Measurements from ENCODE around the gene CALR3.
"Not testable (repeated sequence)": the region's sequence is repeated elsewhere in the genome, so short reads cannot be mapped to it uniquely, and the experiment has no call there.

CALR3 gene

DNA sequence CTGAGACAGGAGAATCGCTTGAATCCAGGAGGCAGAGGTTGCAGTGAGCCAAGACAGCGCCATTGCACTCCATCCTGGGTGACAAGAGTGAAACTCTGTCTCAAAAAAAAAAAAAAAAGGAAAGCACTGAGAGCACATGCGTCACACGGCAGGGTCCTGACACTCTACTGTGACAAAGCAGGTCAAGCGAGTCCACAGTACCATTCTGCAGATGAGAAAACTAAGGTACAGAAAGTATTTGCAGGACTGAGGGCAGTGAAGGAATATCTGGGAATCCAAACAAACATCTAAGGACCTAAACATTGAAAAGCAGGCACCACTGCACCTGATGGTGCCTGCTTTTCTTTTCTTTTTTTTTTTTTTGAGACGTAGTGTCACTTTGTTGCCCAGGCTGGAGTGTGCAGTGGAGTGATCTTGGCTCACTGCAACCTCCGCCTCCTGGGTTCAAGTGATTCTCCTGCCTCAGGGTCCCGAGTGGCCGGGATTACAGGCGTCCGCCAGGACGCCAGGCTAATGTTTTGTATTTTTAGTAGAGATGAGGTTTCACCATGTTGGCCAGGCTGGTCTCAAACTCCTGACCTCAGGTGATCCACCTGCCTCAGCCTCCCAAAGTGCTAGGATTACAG, 29.1 kb downstream of the CALR3 start:
- not testable (repeated sequence) for H3K36me3 ChIP-seq (ENCODE audit: control insufficient read depth, insufficient read depth, low read length); H3K4me3 ChIP-seq (ENCODE audit: insufficient read depth, low read depth, low read length); H3K27me3 ChIP-seq (ENCODE audit: control insufficient read depth, insufficient read depth, low read length, poor library complexity, severe bottlenecking); H3K27ac ChIP-seq (ENCODE audit: insufficient read depth, low read depth, low read length, poor library complexity, severe bottlenecking); H3K9me3 ChIP-seq (ENCODE audit: control insufficient read depth, low read length)
- WGBS, 2 experiments: 89 to 93% methylated on average over 12 of the region's 12 CpGs
- H3K4me1 ChIP-seq (ENCODE audit: control insufficient read depth, insufficient read depth, low read length): peaks cover 15% of the 10 kb centered on the region

DNA sequence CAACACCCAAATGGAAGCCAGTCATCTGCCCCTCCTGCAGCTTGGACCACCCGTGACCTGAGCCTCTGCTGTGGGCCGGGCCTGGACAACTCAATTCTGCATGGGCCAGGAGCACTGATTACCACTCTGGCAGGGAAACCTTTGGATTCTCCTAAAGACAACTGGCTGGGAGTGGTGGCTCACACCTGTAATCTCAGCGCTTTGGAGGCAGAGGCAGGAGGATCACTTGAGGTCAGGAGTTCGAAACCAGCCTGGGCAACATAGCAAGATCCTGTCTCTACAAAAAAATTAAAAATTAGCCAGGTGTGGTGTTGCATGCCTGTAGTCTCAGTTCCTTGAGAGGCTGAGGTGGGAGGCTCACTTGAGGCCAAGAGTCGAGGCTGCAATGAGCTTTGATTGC, 30.7 kb downstream of the CALR3 start:
- 90 to 95% methylated on average over 5 of the region's 5 CpGs for WGBS, 2 experiments
- Histone ChIP-seq H3K9me3 (ENCODE audit: control insufficient read depth, low read length) (no peaks in the 10 kb centered on the region), H3K4me3 (ENCODE audit: insufficient read depth, low read depth, low read length) (no peak overlapping the region), H3K4me1 (ENCODE audit: control insufficient read depth, insufficient read depth, low read length) (peaks cover 6% of the 10 kb centered on the region), H3K27me3 (ENCODE audit: control insufficient read depth, insufficient read depth, low read length, poor library complexity, severe bottlenecking) (no peaks in the 10 kb centered on the region), H3K36me3 (ENCODE audit: control insufficient read depth, insufficient read depth, low read length) (no peaks in the 10 kb centered on the region), H3K27ac (ENCODE audit: insufficient read depth, low read depth, low read length, poor library complexity, severe bottlenecking) (no peak overlapping the region)

DNA sequence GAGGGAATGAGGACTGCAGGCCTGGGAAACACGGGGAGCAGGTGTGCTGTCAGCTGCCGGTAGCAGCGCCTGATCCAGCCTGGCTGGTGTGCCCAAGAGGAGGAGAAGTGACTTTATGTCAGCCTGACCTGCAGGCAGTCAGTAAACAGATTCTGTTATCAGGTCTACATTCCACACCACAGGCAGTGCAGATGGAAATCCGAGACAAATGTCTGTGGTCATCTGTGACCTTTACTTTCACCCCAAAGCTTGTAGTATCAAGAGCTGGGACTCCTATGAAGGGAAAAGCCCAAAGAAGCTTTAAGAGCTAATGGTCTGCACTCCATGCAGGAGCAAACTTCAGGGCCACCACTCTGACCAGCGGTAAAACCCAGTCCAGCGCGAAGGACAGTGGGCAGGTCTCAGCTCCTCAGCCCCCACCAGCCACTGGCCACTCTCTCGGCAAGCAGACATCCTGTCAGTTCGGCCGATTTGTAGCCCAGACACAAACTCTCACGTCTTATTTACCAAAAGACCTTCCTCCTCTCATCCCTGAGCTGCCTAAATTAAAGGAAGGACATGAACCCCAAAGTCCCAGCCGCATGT, 31.9 kb downstream of the CALR3 start:
- Histone ChIP-seq H3K9me3 (ENCODE audit: control insufficient read depth, low read length) (no peaks in the 10 kb centered on the region), H3K27me3 (ENCODE audit: control insufficient read depth, insufficient read depth, low read length, poor library complexity, severe bottlenecking) (no peaks in the 10 kb centered on the region), H3K4me3 (ENCODE audit: insufficient read depth, low read depth, low read length) (no peak overlapping the region), H3K4me1 (ENCODE audit: control insufficient read depth, insufficient read depth, low read length) (peaks cover under 1% of the 10 kb centered on the region), H3K36me3 (ENCODE audit: control insufficient read depth, insufficient read depth, low read length) (no peaks in the 10 kb centered on the region), H3K27ac (ENCODE audit: insufficient read depth, low read depth, low read length, poor library complexity, severe bottlenecking) (no peak overlapping the region)
- WGBS, 2 experiments: 89 to 91% methylated on average over 12 of the region's 12 CpGs

DNA sequence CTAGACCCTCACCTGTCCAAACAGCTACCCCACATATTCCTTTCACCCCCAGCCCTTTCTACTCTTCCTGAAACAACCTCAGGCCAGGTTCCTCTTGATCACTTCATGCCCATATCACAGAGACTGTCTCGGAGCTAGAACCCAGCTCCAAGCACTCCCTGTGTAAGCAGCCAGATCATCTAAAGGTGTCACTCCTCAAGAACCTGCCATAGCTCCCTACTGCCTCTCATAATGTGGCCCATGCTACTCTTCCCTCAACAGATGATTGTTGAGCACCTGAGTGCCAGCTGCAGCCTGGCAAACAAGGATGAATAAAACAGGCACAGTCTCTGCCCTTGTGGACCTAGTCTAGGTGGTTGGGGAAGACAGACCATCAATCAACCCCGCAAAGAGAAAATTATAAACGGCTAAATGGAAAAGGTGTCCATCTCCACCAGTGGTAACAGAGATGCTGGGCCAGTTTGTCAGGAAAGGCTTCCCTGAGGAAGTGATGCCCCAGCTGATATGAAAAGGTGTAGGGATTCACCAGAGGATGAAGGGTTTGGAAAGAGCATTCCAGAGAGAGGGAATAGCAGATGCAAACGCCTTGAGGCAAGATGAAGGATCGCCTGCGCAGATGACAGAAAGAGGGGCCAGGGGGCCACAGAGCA, 32.5 kb downstream of the CALR3 start:
- Histone ChIP-seq H3K9me3 (ENCODE audit: control insufficient read depth, low read length) (no peaks in the 10 kb centered on the region), H3K4me3 (ENCODE audit: insufficient read depth, low read depth, low read length) (no peak overlapping the region), H3K4me1 (ENCODE audit: control insufficient read depth, insufficient read depth, low read length) (peaks cover 5% of the 10 kb centered on the region), H3K27ac (ENCODE audit: insufficient read depth, low read depth, low read length, poor library complexity, severe bottlenecking) (no peak overlapping the region), H3K27me3 (ENCODE audit: control insufficient read depth, insufficient read depth, low read length, poor library complexity, severe bottlenecking) (no peaks in the 10 kb centered on the region), H3K36me3 (ENCODE audit: control insufficient read depth, insufficient read depth, low read length) (no peaks in the 10 kb centered on the region)
- WGBS, 2 experiments: 94 to 97% methylated on average over 6 of the region's 6 CpGs

DNA sequence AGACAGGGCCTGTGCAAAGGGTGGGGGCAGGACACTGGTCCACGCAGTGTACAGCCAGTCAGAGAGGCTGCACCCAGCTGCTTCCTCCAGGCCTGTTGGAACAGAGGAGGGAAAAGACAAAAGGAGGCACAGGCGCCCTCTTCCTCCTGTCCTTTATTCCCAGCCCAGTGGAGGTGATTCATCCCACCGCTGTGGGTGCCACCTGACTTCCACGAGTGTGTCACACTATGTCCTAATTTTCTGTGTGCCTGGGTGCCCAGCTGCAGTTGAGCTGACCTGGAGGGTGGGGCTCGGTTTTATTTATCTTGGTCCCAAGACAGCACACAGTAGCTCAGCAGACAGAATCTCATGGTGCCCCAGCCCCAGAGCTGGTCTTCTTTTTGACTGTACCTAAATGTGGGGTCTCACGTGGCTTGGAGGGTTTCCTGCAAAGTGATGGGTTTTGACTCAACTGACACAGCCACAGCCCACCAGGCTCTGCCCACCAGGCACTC, 33.2 kb downstream of the CALR3 start:
- Histone ChIP-seq H3K27ac (ENCODE audit: insufficient read depth, low read depth, low read length, poor library complexity, severe bottlenecking) (no peak overlapping the region), H3K9me3 (ENCODE audit: control insufficient read depth, low read length) (no peaks in the 10 kb centered on the region), H3K27me3 (ENCODE audit: control insufficient read depth, insufficient read depth, low read length, poor library complexity, severe bottlenecking) (no peaks in the 10 kb centered on the region), H3K36me3 (ENCODE audit: control insufficient read depth, insufficient read depth, low read length) (no peaks in the 10 kb centered on the region), H3K4me1 (ENCODE audit: control insufficient read depth, insufficient read depth, low read length) (peaks cover 11% of the 10 kb centered on the region), H3K4me3 (ENCODE audit: insufficient read depth, low read depth, low read length) (no peak overlapping the region)
- WGBS, 2 experiments: 89 to 91% methylated on average over 6 of the region's 6 CpGs

DNA sequence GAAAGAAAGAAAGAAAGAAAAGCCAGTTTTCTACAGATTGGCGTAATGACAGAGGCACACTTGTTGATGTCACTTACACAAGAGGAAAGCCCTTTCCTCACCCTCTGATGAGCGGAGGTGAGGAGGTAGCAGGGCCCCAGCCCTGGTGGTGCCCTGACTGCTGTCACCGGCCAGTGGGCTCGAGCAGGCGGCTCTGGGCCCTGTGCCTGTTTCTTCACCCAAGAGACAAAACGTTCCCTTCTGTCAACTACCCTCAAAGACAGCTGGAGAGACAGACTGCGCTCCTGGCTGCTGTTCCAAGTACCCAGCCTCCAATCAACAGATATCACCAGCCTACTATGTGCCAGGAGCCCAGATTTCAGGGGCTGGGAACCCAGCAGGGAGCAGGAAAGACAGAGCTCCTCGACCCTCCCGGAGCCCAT, 34.3 kb downstream of the CALR3 start:
- no peaks in the 10 kb centered on the region for H3K27me3 ChIP-seq (ENCODE audit: control insufficient read depth, insufficient read depth, low read length, poor library complexity, severe bottlenecking)
- no peaks in the 10 kb centered on the region for H3K9me3 ChIP-seq (ENCODE audit: control insufficient read depth, low read length)
- H3K4me3 ChIP-seq (ENCODE audit: insufficient read depth, low read depth, low read length): no peak overlapping the region
- H3K27ac ChIP-seq (ENCODE audit: insufficient read depth, low read depth, low read length, poor library complexity, severe bottlenecking): no peak overlapping the region
- WGBS, 2 experiments: 88 to 90% methylated on average over 9 of the region's 9 CpGs
- peaks cover 14% of the 10 kb centered on the region for H3K4me1 ChIP-seq (ENCODE audit: control insufficient read depth, insufficient read depth, low read length)
- no peaks in the 10 kb centered on the region for H3K36me3 ChIP-seq (ENCODE audit: control insufficient read depth, insufficient read depth, low read length)

DNA sequence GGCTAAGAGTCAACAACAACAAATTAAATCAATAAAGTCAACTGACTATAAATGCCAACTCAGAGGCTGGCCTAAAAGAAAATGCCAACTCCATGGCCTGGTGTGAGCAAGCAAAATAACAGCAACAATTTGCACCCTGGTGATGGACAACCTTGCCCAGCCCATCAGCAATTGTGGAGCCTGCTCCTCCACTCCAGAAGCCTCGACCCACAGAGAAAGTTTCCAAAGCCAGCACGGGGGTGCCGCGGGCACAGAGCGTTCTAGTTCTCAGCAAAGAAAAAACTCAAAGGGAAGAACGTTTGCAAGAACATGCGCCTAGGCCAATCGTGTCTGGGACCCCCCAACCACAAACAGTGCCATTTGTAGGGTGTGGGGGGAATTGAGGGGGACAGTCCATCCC, 35.5 kb downstream of the CALR3 start:
- peaks cover 14% of the 10 kb centered on the region for H3K4me1 ChIP-seq (ENCODE audit: control insufficient read depth, insufficient read depth, low read length)
- no peak overlapping the region for H3K27ac ChIP-seq (ENCODE audit: insufficient read depth, low read depth, low read length, poor library complexity, severe bottlenecking)
- no peaks in the 10 kb centered on the region for H3K36me3 ChIP-seq (ENCODE audit: control insufficient read depth, insufficient read depth, low read length)
- H3K27me3 ChIP-seq (ENCODE audit: control insufficient read depth, insufficient read depth, low read length, poor library complexity, severe bottlenecking): no peaks in the 10 kb centered on the region
- H3K9me3 ChIP-seq (ENCODE audit: control insufficient read depth, low read length): no peaks in the 10 kb centered on the region
- WGBS, 2 experiments: 94% methylated on average over 8 of the region's 8 CpGs
- H3K4me3 ChIP-seq (ENCODE audit: insufficient read depth, low read depth, low read length): no peak overlapping the region

DNA sequence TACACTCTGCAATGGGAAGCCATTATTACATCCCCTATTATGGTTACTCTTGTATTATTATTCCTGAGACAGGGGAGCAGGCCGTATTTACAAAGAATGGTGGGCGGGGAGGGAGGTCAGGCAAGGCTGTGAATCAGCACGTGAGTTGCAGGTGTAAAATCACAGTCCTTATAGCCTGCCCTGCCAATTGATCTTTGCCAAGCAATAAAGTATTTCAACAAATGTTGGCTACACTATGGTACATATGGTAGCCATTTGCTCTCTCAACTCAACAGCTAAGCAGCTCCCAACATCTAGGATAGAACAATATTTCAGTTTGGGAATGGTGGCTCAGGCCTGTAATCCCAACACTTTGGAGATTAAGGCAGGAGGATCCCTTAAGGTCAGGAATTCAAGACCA, 36.3 kb downstream of the CALR3 start:
- no peaks in the 10 kb centered on the region for H3K27me3 ChIP-seq (ENCODE audit: control insufficient read depth, insufficient read depth, low read length, poor library complexity, severe bottlenecking)
- H3K36me3 ChIP-seq (ENCODE audit: control insufficient read depth, insufficient read depth, low read length): no peaks in the 10 kb centered on the region
- 72 to 92% methylated on average over 3 of the region's 3 CpGs for WGBS, 2 experiments
- no peaks in the 10 kb centered on the region for H3K9me3 ChIP-seq (ENCODE audit: control insufficient read depth, low read length)
- H3K4me3 ChIP-seq (ENCODE audit: insufficient read depth, low read depth, low read length): no peak overlapping the region
- peaks cover 14% of the 10 kb centered on the region for H3K4me1 ChIP-seq (ENCODE audit: control insufficient read depth, insufficient read depth, low read length)
- no peak overlapping the region for H3K27ac ChIP-seq (ENCODE audit: insufficient read depth, low read depth, low read length, poor library complexity, severe bottlenecking)

DNA sequence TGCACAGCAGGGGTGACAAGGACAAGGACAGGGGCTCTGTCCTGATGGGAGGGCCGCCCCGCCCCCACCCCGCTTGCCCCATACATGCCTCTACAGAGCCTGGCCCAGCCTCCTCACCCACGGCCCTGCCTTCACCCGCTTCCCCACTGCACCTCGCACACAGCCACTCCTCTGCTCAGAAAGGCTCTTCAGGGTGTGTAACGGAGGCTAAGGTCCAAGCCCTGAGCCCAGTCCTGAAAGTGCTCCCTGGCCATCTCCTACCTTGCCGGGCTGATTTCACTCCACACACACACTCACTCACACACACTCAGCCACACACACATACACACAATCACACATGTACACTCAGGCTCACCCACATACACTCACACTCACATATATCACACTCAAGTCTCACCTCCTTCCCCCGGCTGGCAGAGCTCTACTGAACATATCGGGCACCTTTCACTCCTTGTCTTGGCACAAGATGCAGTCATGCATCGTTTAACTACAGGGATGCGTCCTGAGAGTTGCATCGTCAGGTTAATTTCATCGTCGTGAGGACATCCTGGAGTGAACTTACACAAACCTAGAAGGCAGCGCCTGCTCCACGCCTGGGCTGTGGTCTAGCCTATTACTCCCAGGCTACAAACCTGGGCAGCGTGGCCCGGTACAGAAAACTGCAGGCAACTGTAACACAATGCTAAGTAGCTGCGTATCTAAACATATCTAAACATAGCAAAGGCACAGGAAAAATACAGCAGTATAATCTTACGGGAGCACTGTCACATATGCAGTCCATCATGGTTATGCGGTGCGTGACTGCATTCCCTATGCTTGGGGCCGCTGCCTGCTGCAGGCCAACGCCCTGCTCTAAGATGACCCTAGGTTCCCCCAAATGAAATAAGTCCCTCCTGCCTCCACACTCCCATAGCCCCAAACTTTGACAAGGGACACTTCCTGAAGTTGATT, 37.3 kb downstream of the CALR3 start:
- H3K4me3 ChIP-seq (ENCODE audit: insufficient read depth, low read depth, low read length): no peak overlapping the region

DNA sequence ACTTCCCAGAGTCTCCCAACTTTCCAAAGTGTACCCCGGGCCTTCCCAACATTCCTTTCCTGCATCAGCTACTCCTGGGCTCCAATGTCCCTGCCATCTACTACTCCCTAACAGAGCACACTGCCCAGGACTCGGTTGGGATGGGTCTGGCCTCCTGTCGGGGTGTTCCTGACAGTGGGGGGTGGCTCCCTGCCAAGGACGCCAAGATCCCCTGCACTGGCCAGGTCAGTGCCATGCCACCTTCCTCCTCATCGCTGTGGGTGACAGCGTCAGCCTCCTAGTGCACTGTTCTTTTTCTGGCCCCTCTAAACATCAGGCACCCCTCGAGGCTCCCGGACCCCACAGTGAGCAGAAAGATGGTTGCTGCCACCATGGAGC, 38.0 kb downstream of the CALR3 start:
- 82% methylated on average over 8 of the region's 8 CpGs for WGBS, 2 experiments
- Histone ChIP-seq H3K4me3 (ENCODE audit: insufficient read depth, low read depth, low read length) (no peak overlapping the region), H3K9me3 (ENCODE audit: control insufficient read depth, low read length) (no peaks in the 10 kb centered on the region), H3K4me1 (ENCODE audit: control insufficient read depth, insufficient read depth, low read length) (peaks cover 20% of the 10 kb centered on the region), H3K27me3 (ENCODE audit: control insufficient read depth, insufficient read depth, low read length, poor library complexity, severe bottlenecking) (no peaks in the 10 kb centered on the region), H3K36me3 (ENCODE audit: control insufficient read depth, insufficient read depth, low read length) (no peaks in the 10 kb centered on the region), H3K27ac (ENCODE audit: insufficient read depth, low read depth, low read length, poor library complexity, severe bottlenecking) (no peak overlapping the region)

More for the DNA sequence above, 37.3 kb downstream of the CALR3 start:
- H3K9me3 ChIP-seq (ENCODE audit: control insufficient read depth, low read length): no peaks in the 10 kb centered on the region
- H3K27me3 ChIP-seq (ENCODE audit: control insufficient read depth, insufficient read depth, low read length, poor library complexity, severe bottlenecking): no peaks in the 10 kb centered on the region
- no peak overlapping the region for H3K27ac ChIP-seq (ENCODE audit: insufficient read depth, low read depth, low read length, poor library complexity, severe bottlenecking)
- H3K4me1 ChIP-seq (ENCODE audit: control insufficient read depth, insufficient read depth, low read length): peaks cover 20% of the 10 kb centered on the region
- WGBS, 2 experiments: 87 to 89% methylated on average over 25 of the region's 25 CpGs
- H3K36me3 ChIP-seq (ENCODE audit: control insufficient read depth, insufficient read depth, low read length): no peaks in the 10 kb centered on the region
